IPS-11a (cell line): ENCODE results near the gene TMEM229B.

Source experiments
- H3K4me3 ChIP-seq: one replicate; pipeline ENCODE4 v1.5.1; 2013; ENCODE audit warnings: low read depth, low read length, control low read depth

Gene TMEM229B

GRCh38 chr14:67487937-67488893 is at the start of gene TMEM229B:
TSS of gene TMEM229B (minus strand) at chr14:67488721. CDS start at chr14:67473923, 14,798 bp downstream.
- H3K4me3 ChIP-seq: no peak within 1 kb of the TSS

GRCh38 chr14:67537736-67538135 is 49.2 kb upstream of the TMEM229B start:
- no peak overlapping the region for H3K4me3 ChIP-seq

GRCh38 chr14:67536087-67536486 is 47.6 kb upstream of the TMEM229B start:
- H3K4me3 ChIP-seq: no peak overlapping the region

GRCh38 chr14:67533754-67534085 is 45.2 kb upstream of the TMEM229B start:
- peak overlapping the region; percentile 70 for H3K4me3 ChIP-seq

- H3K4me3 ChIP-seq: peak within 1 kb of the TSS; percentile 70
Measured at GRCh38 chr14:67532998-67533753, 44.7 kb upstream of the TMEM229B start, which contains the start of gene PLEKHH1. TSS of gene PLEKHH1 (plus strand) at chr14:67533290. CDS start at chr14:67541868, 8,578 bp downstream.

- peak overlapping the region; percentile 70 for H3K4me3 ChIP-seq
Measured at GRCh38 chr14:67532606-67532997, 44.1 kb upstream of the TMEM229B start.

- H3K4me3 ChIP-seq: no peak overlapping the region
Measured at GRCh38 chr14:67529947-67530935, 41.7 kb upstream of the TMEM229B start.

GRCh38 chr14:67528276-67528675 is 39.8 kb upstream of the TMEM229B start:
- H3K4me3 ChIP-seq: no peak overlapping the region

GRCh38 chr14:67527756-67528155 is 39.2 kb upstream of the TMEM229B start:
- no peak overlapping the region for H3K4me3 ChIP-seq

- H3K4me3 ChIP-seq: no peak overlapping the region
Measured at GRCh38 chr14:67526676-67527459, 38.3 kb upstream of the TMEM229B start.

GRCh38 chr14:67526181-67526580 is 37.7 kb upstream of the TMEM229B start:
- H3K4me3 ChIP-seq: no peak overlapping the region

GRCh38 chr14:67525389-67525788 is 36.9 kb upstream of the TMEM229B start:
- no peak overlapping the region for H3K4me3 ChIP-seq

GRCh38 chr14:67524634-67524963 is 36.1 kb upstream of the TMEM229B start:
- no peak overlapping the region for H3K4me3 ChIP-seq

GRCh38 chr14:67523764-67524633 is 35.5 kb upstream of the TMEM229B start:
- no peak overlapping the region for H3K4me3 ChIP-seq

- H3K4me3 ChIP-seq: no peak overlapping the region
Measured at GRCh38 chr14:67522270-67522669, 33.7 kb upstream of the TMEM229B start.

- no peak overlapping the region for H3K4me3 ChIP-seq
Measured at GRCh38 chr14:67520482-67520881, 32.0 kb upstream of the TMEM229B start.

- H3K4me3 ChIP-seq: no peak overlapping the region
Measured at GRCh38 chr14:67519406-67519805, 30.9 kb upstream of the TMEM229B start.

GRCh38 chr14:67517083-67517482 is 28.6 kb upstream of the TMEM229B start:
- H3K4me3 ChIP-seq: no peak overlapping the region

GRCh38 chr14:67516676-67517075 is 28.2 kb upstream of the TMEM229B start:
- H3K4me3 ChIP-seq: no peak overlapping the region
